GM12878 (cell line): Measurements from ENCODE around the gene MEGF6. TPM values are rescaled to one million over a fixed set of nuclear protein-coding genes. Genes with fewer than 3 reads are reported as not detected.

ENCODE experiments used
- ATAC-seq: fragments of 200-7000 bp; cut with Tn5 transposase; 3 replicates; pipeline ENCODE4 v1.9.1; 2020; ENCODE audit warnings: mild to moderate bottlenecking, moderate library complexity
- BruUV-seq: library from RNA; stranded (reverse); fragments of 400-500 nt; replicated peaks from 2 replicates; lab custom pipeline; 2021; lab: Mats Ljungman, UMichigan
- CTCF ChIA-PET: fragments of 300-600 bp; sonication (Branson Sonifier 250); formaldehyde crosslinking; extraction: SDS; loops from one replicate; lab custom pipeline; 2021; ENCODE audit warnings: inconsistent platforms; lab: Yijun Ruan, JAX
- POLR2A ChIA-PET: fragments of 350-600 bp; formaldehyde crosslinking; extraction: SDS; loops from one replicate; lab custom pipeline; 2021; ENCODE audit warnings: inconsistent platforms; lab: Charles Lee
- RAD21 ChIA-PET: fragments of 300-600 bp; sonication (Branson Sonifier 250); formaldehyde crosslinking; loops from one replicate; lab custom pipeline; 2023; ENCODE audit warnings: antibody characterized with exemption; ENCODE audit not compliant: unreplicated experiment; lab: Charles Lee
- SMC1A ChIA-PET: fragments of 300-600 bp; sonication (Branson Sonifier 250); formaldehyde crosslinking; loops from one replicate; lab custom pipeline; 2023; ENCODE audit not compliant: unreplicated experiment, uncharacterized antibody; lab: Charles Lee
- DNase-seq: peaks from one replicate; pipeline ENCODE4 v3.0.0-alpha.2; 2011; ENCODE audit warnings: low read depth, low spot score
- FAIRE-seq: peaks from 3 replicates; lab custom pipeline; 2011; peaks lifted over from hg19 to GRCh38; lab: Jason Lieb, UNC
- H2AFZ ChIP-seq: 2 replicates; pipeline ENCODE4 v1.6.0; 2011; ENCODE audit warnings: low read depth, low read length, control low read depth; ENCODE audit not compliant: control insufficient read depth
- H3K27ac ChIP-seq: 2 replicates; pipeline ENCODE4 v1.5.1; 2011; ENCODE audit warnings: control low read depth; ENCODE audit not compliant: control insufficient read depth, insufficient read depth
- H3K27me3 ChIP-seq, 2 experiments: replicated peaks in 1 of 2; 2 replicates each; pipeline versions ENCODE4 v1.6.0 to v1.6.1; 2011; ENCODE audit warnings: low read length in 1 of 2; ENCODE audit not compliant: control insufficient read depth in 2 of 2, insufficient read depth in 2 of 2
- H3K36me3 ChIP-seq, 2 experiments: 2 replicates each; pipeline ENCODE4 v1.5.1; 2011; ENCODE audit warnings: low read length in 1 of 2; ENCODE audit not compliant: control insufficient read depth in 2 of 2, insufficient read depth in 2 of 2
- H3K4me1 ChIP-seq: 2 replicates; pipeline ENCODE4 v1.6.1; 2011; ENCODE audit warnings: mild to moderate bottlenecking, low read length, moderate library complexity, mixed read lengths; ENCODE audit not compliant: control insufficient read depth, insufficient read depth
- H3K4me2 ChIP-seq: 2 replicates; pipeline ENCODE4 v1.6.0; 2011; ENCODE audit warnings: control low read depth; ENCODE audit not compliant: control insufficient read depth, insufficient read depth
- H3K4me3 ChIP-seq: fragments of 200-600 bp; sonication (generic); 2 replicates; pipeline ENCODE4 v1.5.1; 2016
- H3K79me2 ChIP-seq: 2 replicates; pipeline ENCODE4 v1.6.0; 2011; ENCODE audit warnings: low read length; ENCODE audit not compliant: control insufficient read depth, insufficient read depth
- H3K9ac ChIP-seq: 2 replicates; pipeline ENCODE4 v1.8.0; 2011; ENCODE audit warnings: low read length, control low read depth, mixed read lengths; ENCODE audit not compliant: control insufficient read depth, insufficient read depth
- H3K9me3 ChIP-seq: replicated peaks from 3 replicates; pipeline ENCODE4 v1.5.1; 2011; ENCODE audit warnings: mild to moderate bottlenecking, low read length; ENCODE audit not compliant: control insufficient read depth, insufficient read depth
- H4K20me1 ChIP-seq: 2 replicates; pipeline ENCODE4 v1.6.0; 2011; ENCODE audit not compliant: control insufficient read depth, insufficient read depth
- BHLHE40 ChIP-seq, 2 experiments: fragments of 450-650 bp in 1 of 2; IDR thresholded peaks; 2 replicates each; pipeline ENCODE4 v1.6.1; 2011 to 2017; ENCODE audit warnings: low read depth in 2 of 2, borderline replicate concordance in 1 of 2, improper control_type of control experiment in 1 of 2, low read length in 1 of 2, mild to moderate bottlenecking in 1 of 2
- DPF2 ChIP-seq: fragments of 450-650 bp; IDR thresholded peaks from 2 replicates; pipeline ENCODE4 v1.6.1; 2017; ENCODE audit warnings: mild to moderate bottlenecking
- EGR1 ChIP-seq, 2 experiments: IDR thresholded peaks; 1 replicate in 1 of 2; 2 replicates in 1 of 2; pipeline ENCODE4 v1.6.1; 2011 to 2012; ENCODE audit warnings: low read depth in 2 of 2, low read length in 2 of 2, borderline replicate concordance in 1 of 2, mild to moderate bottlenecking in 1 of 2, moderate library complexity in 1 of 2
- SUZ12 ChIP-seq: fragments of 200-600 bp; sonication (generic); IDR thresholded peaks from one replicate; pipeline ENCODE4 v1.6.1; 2018; ENCODE audit warnings: antibody characterized with exemption, mild to moderate bottlenecking; ENCODE audit not compliant: unreplicated experiment
- WGBS: methylation state at CpG from one replicate; pipeline ENCODE4 v1.1.6; 2016; ENCODE audit warnings: low lambda C conversion rate; ENCODE audit not compliant: insufficient replicate concordance, insufficient coverage; ENCODE audit errors: missing lambda C conversion rate; 5-methylcytosine and 5-hydroxymethylcytosine counted together
- in situ Hi-C: fragments of 300-500 bp; cut with MboI; formaldehyde crosslinking; loops from 9 replicates; pipeline ENCODE4 v1.14.3; 2018; ENCODE audit warnings: mixed read lengths
- intact Hi-C: fragments of 100-400 bp; cut with micrococcal nuclease; formaldehyde crosslinking; loops from one replicate; pipeline ENCODE4 v1.14.2; 2022; ENCODE audit not compliant: unreplicated experiment
- polyA plus RNA-seq, 11 experiments: library from polyadenylated mRNA; depleted of rRNA in 4 of 11; unstranded in 6 of 11; stranded (reverse) in 5 of 11; fragments of >200 nt; fragmentation: Nextera tagmentation in 4 of 11; fragmentation: Illumina TruSeq in 1 of 11; extraction: Ambion mirVana in 4 of 11; extraction: Trizol in 1 of 11; gene quantifications; 1 replicate in 1 of 11; 2 replicates in 10 of 11; pipeline versions ENCODE4 v1.2.1 to v1.2.3, GENCODE V29; 2011 to 2016; ENCODE audit warnings: inconsistent platforms in 2 of 11, missing spikeins in 2 of 11, low read depth in 1 of 11
- total RNA-seq, 4 experiments: library from RNA; depleted of rRNA in 3 of 4; stranded (reverse); fragments of >200 nt in 3 of 4; fragmentation: Illumina TruSeq in 1 of 4; extraction: Trizol in 1 of 4; gene quantifications; 2 replicates each; pipeline versions ENCODE4 v1.2.1 to v1.2.3, GENCODE V29; 2013 to 2021
- TF ChIP-seq, protein P1 (sequence below): fragments of 450-650 bp; IDR thresholded peaks from 2 replicates; pipeline ENCODE4 v1.6.1; 2017; ENCODE audit warnings: low read depth, mild to moderate bottlenecking, moderate library complexity
- TF ChIP-seq, protein P2 (sequence below): fragments of 150-350 bp; IDR thresholded peaks from 2 replicates; pipeline ENCODE4 v1.6.1; 2016; ENCODE audit warnings: low read depth, low read length

Gene MEGF6
- total and polyA plus RNA-seq, 10 of the 15 experiments (the other 5 are each of a cell fraction or from before 2014, with no cell fraction given): 0.03 to 0.41 TPM; not detected in 8

DNA sequence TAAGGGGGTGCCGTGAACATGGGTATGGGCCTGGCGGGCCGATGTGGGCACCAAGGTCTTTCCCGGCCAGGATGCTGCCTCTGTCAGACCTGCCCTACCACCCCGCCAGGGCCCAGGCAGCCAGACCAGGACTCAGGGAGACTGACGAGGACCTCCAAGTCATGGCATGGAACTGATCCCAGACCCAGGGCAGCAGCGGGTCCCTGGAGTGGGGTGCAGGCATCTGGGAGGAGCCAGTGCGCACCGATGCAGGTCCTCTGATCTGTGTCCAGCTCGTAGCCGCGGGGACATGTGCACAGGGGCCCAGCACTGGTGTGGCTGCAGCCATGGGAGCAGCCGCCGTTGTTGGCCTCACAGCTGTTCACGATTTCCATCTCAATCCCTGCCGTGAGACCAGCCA is 100.0 kb downstream of the MEGF6 start (continued):
- TF ChIP-seq, protein P1, sequence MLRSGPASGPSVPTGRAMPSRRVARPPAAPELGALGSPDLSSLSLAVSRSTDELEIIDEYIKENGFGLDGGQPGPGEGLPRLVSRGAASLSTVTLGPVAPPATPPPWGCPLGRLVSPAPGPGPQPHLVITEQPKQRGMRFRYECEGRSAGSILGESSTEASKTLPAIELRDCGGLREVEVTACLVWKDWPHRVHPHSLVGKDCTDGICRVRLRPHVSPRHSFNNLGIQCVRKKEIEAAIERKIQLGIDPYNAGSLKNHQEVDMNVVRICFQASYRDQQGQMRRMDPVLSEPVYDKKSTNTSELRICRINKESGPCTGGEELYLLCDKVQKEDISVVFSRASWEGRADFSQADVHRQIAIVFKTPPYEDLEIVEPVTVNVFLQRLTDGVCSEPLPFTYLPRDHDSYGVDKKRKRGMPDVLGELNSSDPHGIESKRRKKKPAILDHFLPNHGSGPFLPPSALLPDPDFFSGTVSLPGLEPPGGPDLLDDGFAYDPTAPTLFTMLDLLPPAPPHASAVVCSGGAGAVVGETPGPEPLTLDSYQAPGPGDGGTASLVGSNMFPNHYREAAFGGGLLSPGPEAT: no peak
- no peak for TF ChIP-seq SUZ12
- TF ChIP-seq DPF2: no peak
- no peak for TF ChIP-seq EGR1 (IDR thresholded peaks at IDR 0.05; ENCODE audit: borderline replicate concordance in 1 of 2, low read depth in 2 of 2, low read length in 2 of 2)
- TF ChIP-seq, all 136 proteins: peak for 0

DNA sequence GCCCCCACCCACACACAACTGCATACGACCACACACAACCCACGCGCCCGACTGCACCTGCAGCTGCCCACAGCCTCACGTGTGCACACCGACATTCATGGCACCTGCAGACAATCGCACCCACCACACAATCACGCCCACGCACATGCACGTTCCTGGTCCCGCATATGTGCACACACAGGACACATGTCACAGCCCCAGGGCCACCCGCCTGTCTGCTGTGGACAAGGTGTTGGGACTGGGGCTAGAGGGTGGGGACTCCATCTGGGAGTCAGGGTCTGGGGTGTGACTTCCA is 100.4 kb downstream of the MEGF6 start:
- H3K9ac ChIP-seq: no peak overlapping the region
- H3K9me3 ChIP-seq: no peaks in the 10 kb centered on the region; the same call in 2 of the 3 replicates
- no peak overlapping the region for H3K4me3 ChIP-seq
- no peak overlapping the region for H3K4me2 ChIP-seq
- H4K20me1 ChIP-seq: no peaks in the 10 kb centered on the region
- ATAC-seq: no peak
- intact Hi-C loops: no loop called here
- H2AFZ ChIP-seq: no peak overlapping the region
- no peak overlapping the region for H3K27ac ChIP-seq
- H3K27me3 ChIP-seq: no peaks in the 10 kb centered on the region
- POLR2A ChIA-PET: no interaction called here
- H3K4me1 ChIP-seq: no peaks in the 10 kb centered on the region
- H3K36me3 ChIP-seq: no peaks in the 10 kb centered on the region
- TF ChIP-seq, protein P2, sequence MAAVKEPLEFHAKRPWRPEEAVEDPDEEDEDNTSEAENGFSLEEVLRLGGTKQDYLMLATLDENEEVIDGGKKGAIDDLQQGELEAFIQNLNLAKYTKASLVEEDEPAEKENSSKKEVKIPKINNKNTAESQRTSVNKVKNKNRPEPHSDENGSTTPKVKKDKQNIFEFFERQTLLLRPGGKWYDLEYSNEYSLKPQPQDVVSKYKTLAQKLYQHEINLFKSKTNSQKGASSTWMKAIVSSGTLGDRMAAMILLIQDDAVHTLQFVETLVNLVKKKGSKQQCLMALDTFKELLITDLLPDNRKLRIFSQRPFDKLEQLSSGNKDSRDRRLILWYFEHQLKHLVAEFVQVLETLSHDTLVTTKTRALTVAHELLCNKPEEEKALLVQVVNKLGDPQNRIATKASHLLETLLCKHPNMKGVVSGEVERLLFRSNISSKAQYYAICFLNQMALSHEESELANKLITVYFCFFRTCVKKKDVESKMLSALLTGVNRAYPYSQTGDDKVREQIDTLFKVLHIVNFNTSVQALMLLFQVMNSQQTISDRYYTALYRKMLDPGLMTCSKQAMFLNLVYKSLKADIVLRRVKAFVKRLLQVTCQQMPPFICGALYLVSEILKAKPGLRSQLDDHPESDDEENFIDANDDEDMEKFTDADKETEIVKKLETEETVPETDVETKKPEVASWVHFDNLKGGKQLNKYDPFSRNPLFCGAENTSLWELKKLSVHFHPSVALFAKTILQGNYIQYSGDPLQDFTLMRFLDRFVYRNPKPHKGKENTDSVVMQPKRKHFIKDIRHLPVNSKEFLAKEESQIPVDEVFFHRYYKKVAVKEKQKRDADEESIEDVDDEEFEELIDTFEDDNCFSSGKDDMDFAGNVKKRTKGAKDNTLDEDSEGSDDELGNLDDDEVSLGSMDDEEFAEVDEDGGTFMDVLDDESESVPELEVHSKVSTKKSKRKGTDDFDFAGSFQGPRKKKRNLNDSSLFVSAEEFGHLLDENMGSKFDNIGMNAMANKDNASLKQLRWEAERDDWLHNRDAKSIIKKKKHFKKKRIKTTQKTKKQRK: no peak
- TF ChIP-seq BHLHE40 (IDR thresholded peaks at IDR 0.05; ENCODE audit: borderline replicate concordance in 1 of 2, low read depth in 2 of 2, low read length in 1 of 2): peak in 1 of 2 experiments; percentile 54; a peak in 2 of 4 replicates
- TF ChIP-seq, all 136 proteins: peak for 1
- WGBS: 56% methylated on average over 12 of the region's 12 CpGs
- DNase-seq (no peak), FAIRE-seq (no peak)
- H3K79me2 ChIP-seq: no peaks in the 10 kb centered on the region
- in situ Hi-C loops: no loop called here
- ChIA-PET CTCF (no interaction called here), RAD21 (no interaction called here), SMC1A (no interaction called here)
- no TSS peak for BruUV-seq
